Heart left ventricle (tissue), 13 donors: ENCODE results near the gene MCM10.

ENCODE experiments used
- CTCF ChIP-seq, 12 donors: fragments of 200-600 bp; sonication (generic) in 4 of 12; IDR thresholded peaks; one replicate each; pipeline versions ENCODE4 v1.5.0 to v1.8.0; 2018 to 2022; ENCODE audit warnings: antibody characterized with exemption in 12 of 12, mild to moderate bottlenecking in 5 of 12
- POLR2A ChIP-seq, 2 donors: fragments of 450-650 bp; IDR thresholded peaks; one replicate each; pipeline ENCODE4 v1.6.1; 2017; ENCODE audit warnings: antibody characterized with exemption in 2 of 2, mild to moderate bottlenecking in 2 of 2, moderate library complexity in 2 of 2
- donor health status: ischemic (EF 13 %, LVEDD 7.1; RV severe dilation, severe dysfunction).
- donor health status: DM: no; HTN: yes; CAD: no.
- donor health status: DM: no; HTN: no; CAD: no.
- donor health status: ischemic (EF 25% LVEDD 6.9; RV normal size, moderate dysfunction).
- donor health status: ischemic (EF 25% LVEDD 5.7; RV mildly dilated, moderate dysfunction).
- donor health status: ischemic (EF 35%, LVEDD 5.7; RV mildly dilated, moderate dysfunction).
- donor health status: nonischemic (EF 11% LVEDD 7.7; RV severe dilation, severe dysfunction).
- donor health status: DM: yes; HTN: yes; CAD: no.
- donor health status: PGD.
- donor health status: ischemic (EF 29% LVEDD 5.4; RV normal size, mild dysfunction).
- donor health status: nonischemic (EF 23%, LVEDD 6.1; RV moderate dilation, normal function).

GRCh38 chr10:13147161-13147560 lies 14.2 kb upstream of the MCM10 start:
- TF ChIP-seq CTCF (IDR thresholded peaks at IDR 0.05) (no peak), POLR2A (IDR thresholded peaks at IDR 0.05) (no peak)
